ENCODE measurements around the gene TMEM175. TPM values are rescaled to one million over a fixed set of nuclear protein-coding genes. Genes with fewer than 3 reads are reported as not detected.

TMEM175 gene
- total and polyA plus RNA-seq, 4 donors: 17.4 to 81.3 (median 30.6) TPM

- H3K27ac ChIP-seq (ENCODE audit: low read depth in 1 of 2, low read length in 2 of 2): no peak overlapping the region
- H3K4me3 ChIP-seq (ENCODE audit: low read length in 2 of 2): no peak overlapping the region
- DNase-seq (no peak), ATAC-seq (ENCODE audit: low FRiP score) (no peak)
- no peaks in the 10 kb centered on the region for H3K4me1 ChIP-seq (ENCODE audit: control insufficient read depth in 1 of 2, insufficient read depth in 2 of 2, low read length in 2 of 2)
- 65 to 68% methylated on average over 28 of the region's 28 CpGs for WGBS, 2 donors
- H3K9me3 ChIP-seq (ENCODE audit: control insufficient read depth, low read length): no peaks in the 10 kb centered on the region
- H3K36me3 ChIP-seq (ENCODE audit: control insufficient read depth in 1 of 2, insufficient read depth in 2 of 2, low read length in 1 of 2): no peaks in the 10 kb centered on the region
- intact Hi-C loops (cut with DNase I): no loop called here
- H3K27me3 ChIP-seq (ENCODE audit: control insufficient read depth in 1 of 2, insufficient read depth in 2 of 2, low read length in 1 of 2): no peaks in the 10 kb centered on the region
Measured at GRCh38 chr4:945274-946102, 13.2 kb downstream of the TMEM175 start.

- Histone ChIP-seq H3K36me3 (ENCODE audit: control insufficient read depth in 1 of 2, insufficient read depth in 2 of 2, low read length in 1 of 2) (no peaks in the 10 kb centered on the region), H3K4me3 (ENCODE audit: low read length in 2 of 2) (no peak overlapping the region), H3K27me3 (ENCODE audit: control insufficient read depth in 1 of 2, insufficient read depth in 2 of 2, low read length in 1 of 2) (no peaks in the 10 kb centered on the region), H3K4me1 (ENCODE audit: control insufficient read depth in 1 of 2, insufficient read depth in 2 of 2, low read length in 2 of 2) (no peaks in the 10 kb centered on the region), H3K27ac (ENCODE audit: low read depth in 1 of 2, low read length in 2 of 2) (no peak overlapping the region), H3K9me3 (ENCODE audit: control insufficient read depth, low read length) (no peaks in the 10 kb centered on the region)
- DNase-seq (no peak), ATAC-seq (ENCODE audit: low FRiP score) (no peak)
- WGBS, 2 donors: 74 to 77% methylated on average over 9 of the region's 9 CpGs
- intact Hi-C loops (cut with DNase I): no loop called here
Measured at GRCh38 chr4:946103-946450, 13.8 kb downstream of the TMEM175 start.

- 63 to 64% methylated on average over 62 of the region's 62 CpGs for WGBS, 2 donors
- Histone ChIP-seq H3K4me1 (ENCODE audit: control insufficient read depth in 1 of 2, insufficient read depth in 2 of 2, low read length in 2 of 2) (no peaks in the 10 kb centered on the region), H3K36me3 (ENCODE audit: control insufficient read depth in 1 of 2, insufficient read depth in 2 of 2, low read length in 1 of 2) (no peaks in the 10 kb centered on the region), H3K27ac (ENCODE audit: low read depth in 1 of 2, low read length in 2 of 2) (no peak overlapping the region), H3K27me3 (ENCODE audit: control insufficient read depth in 1 of 2, insufficient read depth in 2 of 2, low read length in 1 of 2) (no peaks in the 10 kb centered on the region), H3K4me3 (ENCODE audit: low read length in 2 of 2) (no peak overlapping the region), H3K9me3 (ENCODE audit: control insufficient read depth, low read length) (no peaks in the 10 kb centered on the region)
- peak in 1 of 2 donors; percentile 48 for DNase-seq
- no peak for ATAC-seq (ENCODE audit: low FRiP score)
- intact Hi-C loops (cut with DNase I): no loop called here
Measured at GRCh38 chr4:946517-947471, 14.5 kb downstream of the TMEM175 start.

DNA sequence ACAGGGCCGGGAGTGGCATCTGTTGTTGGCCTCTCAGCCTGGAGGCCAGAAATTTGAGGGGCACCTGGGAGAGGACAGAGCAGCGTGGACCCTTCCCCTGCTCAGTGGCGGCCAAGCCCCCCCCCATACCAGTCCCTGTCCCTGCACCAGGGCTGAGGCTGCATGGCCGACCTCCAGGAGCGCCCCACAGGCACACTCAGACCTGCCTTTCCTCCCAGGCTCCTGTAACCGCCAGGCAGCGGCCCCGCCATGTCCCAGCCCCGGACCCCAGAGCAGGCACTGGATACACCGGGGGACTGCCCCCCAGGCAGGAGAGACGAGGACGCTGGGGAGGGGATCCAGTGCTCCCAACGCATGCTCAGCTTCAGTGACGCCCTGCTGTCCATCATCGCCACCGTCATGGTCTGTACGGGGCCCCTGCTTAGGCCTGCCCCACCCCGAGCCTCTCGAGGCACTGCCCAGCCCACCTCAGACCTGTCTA is 15.3 kb downstream of the TMEM175 start:
- ATAC-seq (ENCODE audit: low FRiP score) (peak; percentile 20), DNase-seq (peak in 1 of 2 donors; percentile 63)
- 94% methylated on average over 17 to 19 of the region's 19 CpGs for WGBS, 2 donors
- Histone ChIP-seq H3K27me3 (ENCODE audit: control insufficient read depth in 1 of 2, insufficient read depth in 2 of 2, low read length in 1 of 2) (no peaks in the 10 kb centered on the region), H3K9me3 (ENCODE audit: control insufficient read depth, low read length) (no peaks in the 10 kb centered on the region), H3K36me3 (ENCODE audit: control insufficient read depth in 1 of 2, insufficient read depth in 2 of 2, low read length in 1 of 2) (no peaks in the 10 kb centered on the region), H3K4me1 (ENCODE audit: control insufficient read depth in 1 of 2, insufficient read depth in 2 of 2, low read length in 2 of 2) (no peaks in the 10 kb centered on the region), H3K4me3 (ENCODE audit: low read length in 2 of 2) (no peak overlapping the region), H3K27ac (ENCODE audit: low read depth in 1 of 2, low read length in 2 of 2) (no peak overlapping the region)
- intact Hi-C loops (cut with DNase I): no loop called here

GRCh38 chr4:948101-948935 is 16.1 kb downstream of the TMEM175 start:
- 86 to 87% methylated on average over 33 of the region's 33 CpGs for WGBS, 2 donors

GRCh38 chr4:948936-949300 is 16.7 kb downstream of the TMEM175 start:
- Histone ChIP-seq H3K36me3 (ENCODE audit: control insufficient read depth in 1 of 2, insufficient read depth in 2 of 2, low read length in 1 of 2) (no peaks in the 10 kb centered on the region), H3K4me1 (ENCODE audit: control insufficient read depth in 1 of 2, insufficient read depth in 2 of 2, low read length in 2 of 2) (no peaks in the 10 kb centered on the region), H3K27ac (ENCODE audit: low read depth in 1 of 2, low read length in 2 of 2) (no peak overlapping the region), H3K4me3 (ENCODE audit: low read length in 2 of 2) (no peak overlapping the region), H3K27me3 (ENCODE audit: control insufficient read depth in 1 of 2, insufficient read depth in 2 of 2, low read length in 1 of 2) (no peaks in the 10 kb centered on the region), H3K9me3 (ENCODE audit: control insufficient read depth, low read length) (no peaks in the 10 kb centered on the region)
- ATAC-seq (ENCODE audit: low FRiP score): no peak
- DNase-seq: peak in 1 of 2 donors; percentile 38
- intact Hi-C loops (cut with DNase I): no loop called here
- 90% methylated on average over 11 to 13 of the region's 13 CpGs for WGBS, 2 donors

More at GRCh38 chr4:948101-948935, 16.1 kb downstream of the TMEM175 start:
- no peak overlapping the region for H3K27ac ChIP-seq (ENCODE audit: low read depth in 1 of 2, low read length in 2 of 2)
- DNase-seq: peak; percentile 24 to 65
- H3K4me1 ChIP-seq (ENCODE audit: control insufficient read depth in 1 of 2, insufficient read depth in 2 of 2, low read length in 2 of 2): no peaks in the 10 kb centered on the region
- intact Hi-C loops (cut with DNase I): no loop called here
- no peaks in the 10 kb centered on the region for H3K9me3 ChIP-seq (ENCODE audit: control insufficient read depth, low read length)
- H3K4me3 ChIP-seq (ENCODE audit: low read length in 2 of 2): no peak overlapping the region
- H3K36me3 ChIP-seq (ENCODE audit: control insufficient read depth in 1 of 2, insufficient read depth in 2 of 2, low read length in 1 of 2): no peaks in the 10 kb centered on the region
- no peaks in the 10 kb centered on the region for H3K27me3 ChIP-seq (ENCODE audit: control insufficient read depth in 1 of 2, insufficient read depth in 2 of 2, low read length in 1 of 2)
- no peak for ATAC-seq (ENCODE audit: low FRiP score)

DNA sequence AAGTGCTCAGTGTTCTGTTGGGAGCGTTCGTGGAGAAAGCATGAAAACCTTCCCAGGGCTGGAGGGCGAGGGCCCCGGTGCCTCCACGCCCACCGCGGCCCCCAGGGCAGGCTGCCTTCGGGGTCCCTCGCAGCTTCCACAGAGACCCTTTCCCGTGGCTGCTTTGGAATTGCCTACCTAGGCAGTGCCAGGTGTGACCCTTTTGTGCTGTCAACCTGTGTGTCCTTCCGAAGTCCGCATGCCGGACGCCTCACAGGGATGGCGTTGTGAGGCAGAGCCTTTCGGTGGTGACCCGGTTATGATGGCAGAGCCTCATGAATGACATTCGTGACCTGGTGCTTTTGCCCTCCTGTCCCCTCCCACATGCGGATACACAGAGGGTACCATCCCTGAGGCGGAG is 17.4 kb downstream of the TMEM175 start:
- Histone ChIP-seq H3K9me3 (ENCODE audit: control insufficient read depth, low read length) (no peaks in the 10 kb centered on the region), H3K36me3 (ENCODE audit: control insufficient read depth in 1 of 2, insufficient read depth in 2 of 2, low read length in 1 of 2) (no peaks in the 10 kb centered on the region), H3K27ac (ENCODE audit: low read depth in 1 of 2, low read length in 2 of 2) (no peak overlapping the region), H3K4me3 (ENCODE audit: low read length in 2 of 2) (no peak overlapping the region), H3K27me3 (ENCODE audit: control insufficient read depth in 1 of 2, insufficient read depth in 2 of 2, low read length in 1 of 2) (no peaks in the 10 kb centered on the region), H3K4me1 (ENCODE audit: control insufficient read depth in 1 of 2, insufficient read depth in 2 of 2, low read length in 2 of 2) (no peaks in the 10 kb centered on the region)
- ATAC-seq (ENCODE audit: low FRiP score) (no peak), DNase-seq (peak in 1 of 2 donors; percentile 30)
- intact Hi-C loops (cut with DNase I): no loop called here
- WGBS, 2 donors: 91 to 93% methylated on average over 20 of the region's 20 CpGs
